HepG2 (cell line): Measurements from ENCODE around the gene ITGB7. TPM values are rescaled to one million over a fixed set of nuclear protein-coding genes. Genes with fewer than 3 reads are reported as not detected.
A peak's percentile ranks its signal among the peaks of the same experiment; 100 is the strongest.

ENCODE experiments used
- ATAD3A ChIP-seq: sonication (generic); formaldehyde crosslinking; IDR thresholded peaks from 2 replicates; pipeline ENCODE4 v1.4.0; 2020; ENCODE audit warnings: missing genetic modification reagents
- ATF7-NPFF ChIP-seq: sonication (generic); formaldehyde crosslinking; IDR thresholded peaks from 2 replicates; pipeline ENCODE4 v1.8.1; 2023; ENCODE audit warnings: mild to moderate bottlenecking, low read depth, missing genetic modification reagents, moderate library complexity
- CHCHD3 ChIP-seq: sonication (generic); formaldehyde crosslinking; IDR thresholded peaks from 2 replicates; pipeline ENCODE4 v1.8.0; 2022; ENCODE audit warnings: mild to moderate bottlenecking, missing genetic modification reagents, moderate library complexity
- DMAP1 ChIP-seq: IDR thresholded peaks from 2 replicates; pipeline ENCODE4 v1.6.1; 2016
- DPF2 ChIP-seq: sonication (generic); formaldehyde crosslinking; IDR thresholded peaks from 2 replicates; pipeline ENCODE4 v1.4.0; 2020; ENCODE audit warnings: mild to moderate bottlenecking, low read depth, missing genetic modification reagents, borderline replicate concordance
- FOSL2 ChIP-seq: sonication (generic); formaldehyde crosslinking; IDR thresholded peaks from 2 replicates; pipeline ENCODE4 v1.4.0; 2020; ENCODE audit warnings: missing genetic modification reagents
- GPN1 ChIP-seq: sonication (generic); formaldehyde crosslinking; IDR thresholded peaks from 2 replicates; pipeline ENCODE4 v1.5.1; 2020; ENCODE audit warnings: missing genetic modification reagents, borderline replicate concordance
- KDM1A ChIP-seq: IDR thresholded peaks from 2 replicates; pipeline ENCODE4 v1.6.1; 2016; ENCODE audit warnings: missing compliant biosample characterization
- KDM2A ChIP-seq: sonication (generic); formaldehyde crosslinking; IDR thresholded peaks from 2 replicates; pipeline ENCODE4 v1.4.0; 2020; ENCODE audit warnings: low read depth, missing genetic modification reagents, borderline replicate concordance
- NCOA1 ChIP-seq: sonication (generic); formaldehyde crosslinking; IDR thresholded peaks from 2 replicates; pipeline ENCODE4 v1.9.0; 2021; ENCODE audit warnings: missing genetic modification reagents
- NR1H2 ChIP-seq: sonication (generic); formaldehyde crosslinking; IDR thresholded peaks from 2 replicates; pipeline ENCODE4 v1.8.1; 2022; ENCODE audit warnings: low read depth, missing genetic modification reagents, borderline replicate concordance
- PHB2 ChIP-seq: fragments of 450-650 bp; IDR thresholded peaks from 2 replicates; pipeline ENCODE4 v1.6.1; 2018; ENCODE audit not compliant: partially characterized antibody
- THAP11 ChIP-seq: IDR thresholded peaks from 2 replicates; pipeline ENCODE4 v1.6.1; 2016; ENCODE audit warnings: missing biosample characterization, missing genetic modification reagents
- YEATS2 ChIP-seq: sonication (generic); formaldehyde crosslinking; IDR thresholded peaks from 2 replicates; pipeline ENCODE4 v1.4.0; 2020; ENCODE audit warnings: missing genetic modification reagents, borderline replicate concordance
- ZBTB38 ChIP-seq: sonication (generic); formaldehyde crosslinking; IDR thresholded peaks from 2 replicates; pipeline ENCODE4 v1.5.1; 2020; ENCODE audit warnings: mild to moderate bottlenecking, missing genetic modification reagents
- ZFP90 ChIP-seq: sonication (generic); formaldehyde crosslinking; IDR thresholded peaks from 2 replicates; pipeline ENCODE4 v1.8.0; 2022; ENCODE audit warnings: missing genetic modification reagents, mild to moderate bottlenecking, inconsistent platforms, borderline replicate concordance
- ZNF335 ChIP-seq: sonication (generic); formaldehyde crosslinking; IDR thresholded peaks from 2 replicates; pipeline ENCODE4 v1.4.0; 2020; ENCODE audit warnings: missing genetic modification reagents
- ZNF367 ChIP-seq: sonication (generic); formaldehyde crosslinking; IDR thresholded peaks from 2 replicates; pipeline ENCODE4 v1.4.0; 2020; ENCODE audit warnings: missing genetic modification reagents, borderline replicate concordance
- ZNF484 ChIP-seq: sonication (generic); formaldehyde crosslinking; IDR thresholded peaks from 2 replicates; pipeline ENCODE4 v1.5.1; 2020; ENCODE audit warnings: mild to moderate bottlenecking, low read depth, missing genetic modification reagents, borderline replicate concordance
- polyA plus RNA-seq, 8 experiments: library from polyadenylated mRNA; depleted of rRNA in 3 of 8; stranded (reverse) in 7 of 8; unstranded in 1 of 8; fragments of >200 nt; fragmentation: Illumina TruSeq in 4 of 8; extraction: Trizol in 4 of 8; gene quantifications; 2 replicates each; pipeline versions ENCODE4 v1.2.1 to v1.2.3, GENCODE V29; 2011 to 2016; ENCODE audit warnings: low read depth in 4 of 8, missing spikeins in 1 of 8, mixed read lengths in 1 of 8; ENCODE audit not compliant: insufficient read depth in 1 of 8
- total RNA-seq, 5 experiments: library from RNA; depleted of rRNA; stranded (reverse); fragments of >200 nt; fragmentation: Illumina TruSeq; extraction: Trizol; gene quantifications; 2 replicates each; pipeline ENCODE4 v1.2.3, GENCODE V29; 2016; ENCODE audit warnings: low read depth in 1 of 5
- TF ChIP-seq, protein P1 (sequence below), 2 experiments: sonication (generic) in 1 of 2; formaldehyde crosslinking in 1 of 2; IDR thresholded peaks; 2 replicates each; pipeline versions ENCODE4 v1.6.1 to v1.9.0; 2014 to 2022; ENCODE audit warnings: antibody characterized with exemption in 1 of 2, borderline replicate concordance in 1 of 2, inconsistent platforms in 1 of 2, low read depth in 1 of 2, missing genetic modification reagents in 1 of 2
- TF ChIP-seq, protein P2 (sequence below): sonication (generic); formaldehyde crosslinking; IDR thresholded peaks from 2 replicates; pipeline ENCODE4; 2020; ENCODE audit warnings: missing genetic modification reagents, mild to moderate bottlenecking, borderline replicate concordance

Gene ITGB7
- total and polyA plus RNA-seq, 2 of the 13 experiments (the other 11 are each of a cell fraction or from before 2014, with no cell fraction given) = 0.16 to 0.18 TPM

DNA sequence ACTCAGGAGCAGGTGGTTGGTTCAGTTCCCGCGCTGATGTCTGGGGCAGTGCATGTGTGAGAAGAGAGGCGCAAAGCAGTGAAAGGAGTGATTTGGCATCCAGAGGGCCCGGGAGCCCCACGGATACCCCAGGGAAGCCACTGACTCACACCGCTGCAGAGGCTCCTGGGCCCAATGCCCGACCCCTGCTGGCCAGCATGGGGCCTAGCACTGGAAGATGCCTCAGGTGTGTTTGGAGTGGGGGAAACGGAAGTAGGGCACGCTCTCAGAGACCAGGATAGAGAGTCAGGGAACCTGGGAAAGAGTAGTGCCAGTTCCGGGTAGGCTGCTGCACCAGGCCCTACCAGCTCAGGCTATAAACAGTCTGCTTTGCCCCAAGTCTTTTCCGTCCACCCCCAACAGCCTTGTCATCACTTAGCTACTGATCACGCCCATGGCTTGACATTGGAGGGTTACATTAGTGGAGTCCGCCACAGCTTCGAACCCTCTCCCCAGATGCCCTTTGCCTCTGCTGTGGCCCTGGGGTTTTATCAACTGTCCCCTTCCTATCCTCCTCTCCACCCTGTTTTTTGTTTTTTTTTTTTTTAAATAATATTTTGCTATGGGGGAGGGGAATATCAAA is 16.8 kb downstream of the ITGB7 start (continued):
- TF ChIP-seq, protein P1, sequence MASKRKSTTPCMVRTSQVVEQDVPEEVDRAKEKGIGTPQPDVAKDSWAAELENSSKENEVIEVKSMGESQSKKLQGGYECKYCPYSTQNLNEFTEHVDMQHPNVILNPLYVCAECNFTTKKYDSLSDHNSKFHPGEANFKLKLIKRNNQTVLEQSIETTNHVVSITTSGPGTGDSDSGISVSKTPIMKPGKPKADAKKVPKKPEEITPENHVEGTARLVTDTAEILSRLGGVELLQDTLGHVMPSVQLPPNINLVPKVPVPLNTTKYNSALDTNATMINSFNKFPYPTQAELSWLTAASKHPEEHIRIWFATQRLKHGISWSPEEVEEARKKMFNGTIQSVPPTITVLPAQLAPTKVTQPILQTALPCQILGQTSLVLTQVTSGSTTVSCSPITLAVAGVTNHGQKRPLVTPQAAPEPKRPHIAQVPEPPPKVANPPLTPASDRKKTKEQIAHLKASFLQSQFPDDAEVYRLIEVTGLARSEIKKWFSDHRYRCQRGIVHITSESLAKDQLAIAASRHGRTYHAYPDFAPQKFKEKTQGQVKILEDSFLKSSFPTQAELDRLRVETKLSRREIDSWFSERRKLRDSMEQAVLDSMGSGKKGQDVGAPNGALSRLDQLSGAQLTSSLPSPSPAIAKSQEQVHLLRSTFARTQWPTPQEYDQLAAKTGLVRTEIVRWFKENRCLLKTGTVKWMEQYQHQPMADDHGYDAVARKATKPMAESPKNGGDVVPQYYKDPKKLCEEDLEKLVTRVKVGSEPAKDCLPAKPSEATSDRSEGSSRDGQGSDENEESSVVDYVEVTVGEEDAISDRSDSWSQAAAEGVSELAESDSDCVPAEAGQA (IDR thresholded peaks at IDR 0.05; ENCODE audit: low read depth) = no peak
- TF ChIP-seq, protein P1 (CRISPR knock-in tag; IDR thresholded peaks at IDR 0.05; ENCODE audit: borderline replicate concordance) = no peak
- TF ChIP-seq PHB2 (no peak), ZNF335 (CRISPR knock-in tag) (no peak), ATAD3A (CRISPR knock-in tag) (no peak), CHCHD3 (CRISPR knock-in tag) (no peak), ZNF484 (CRISPR knock-in tag) (no peak), ZBTB38 (peak; percentile 82), ATF7-NPFF (CRISPR knock-in tag) (no peak), THAP11 (CRISPR knock-in tag) (0 out of 2 replicates have a peak, but pooled peaks have one; percentile 26), GPN1 (CRISPR knock-in tag) (no peak), NCOA1 (CRISPR knock-in tag) (no peak), DMAP1 (CRISPR knock-in tag) (no peak), FOSL2 (CRISPR knock-in tag) (peak; percentile 53), KDM2A (CRISPR knock-in tag) (peak; percentile 55; the same call in 1 of the 2 replicates), KDM1A (CRISPR knock-in tag) (no peak), ZFP90 (CRISPR knock-in tag) (no peak), NR1H2 (CRISPR knock-in tag) (no peak), YEATS2 (no peak), DPF2 (no peak), ZNF367 (CRISPR knock-in tag) (no peak)
- TF ChIP-seq, protein P2, sequence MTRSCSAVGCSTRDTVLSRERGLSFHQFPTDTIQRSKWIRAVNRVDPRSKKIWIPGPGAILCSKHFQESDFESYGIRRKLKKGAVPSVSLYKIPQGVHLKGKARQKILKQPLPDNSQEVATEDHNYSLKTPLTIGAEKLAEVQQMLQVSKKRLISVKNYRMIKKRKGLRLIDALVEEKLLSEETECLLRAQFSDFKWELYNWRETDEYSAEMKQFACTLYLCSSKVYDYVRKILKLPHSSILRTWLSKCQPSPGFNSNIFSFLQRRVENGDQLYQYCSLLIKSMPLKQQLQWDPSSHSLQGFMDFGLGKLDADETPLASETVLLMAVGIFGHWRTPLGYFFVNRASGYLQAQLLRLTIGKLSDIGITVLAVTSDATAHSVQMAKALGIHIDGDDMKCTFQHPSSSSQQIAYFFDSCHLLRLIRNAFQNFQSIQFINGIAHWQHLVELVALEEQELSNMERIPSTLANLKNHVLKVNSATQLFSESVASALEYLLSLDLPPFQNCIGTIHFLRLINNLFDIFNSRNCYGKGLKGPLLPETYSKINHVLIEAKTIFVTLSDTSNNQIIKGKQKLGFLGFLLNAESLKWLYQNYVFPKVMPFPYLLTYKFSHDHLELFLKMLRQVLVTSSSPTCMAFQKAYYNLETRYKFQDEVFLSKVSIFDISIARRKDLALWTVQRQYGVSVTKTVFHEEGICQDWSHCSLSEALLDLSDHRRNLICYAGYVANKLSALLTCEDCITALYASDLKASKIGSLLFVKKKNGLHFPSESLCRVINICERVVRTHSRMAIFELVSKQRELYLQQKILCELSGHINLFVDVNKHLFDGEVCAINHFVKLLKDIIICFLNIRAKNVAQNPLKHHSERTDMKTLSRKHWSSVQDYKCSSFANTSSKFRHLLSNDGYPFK (CRISPR knock-in tag) = peak; percentile 24; the same call in 1 of the 2 replicates
